Measurements from ENCODE around the gene EPRS1.

GRCh38 chr1:220067269-220068204, 21.2 kb upstream of the EPRS1 start:
- TF ChIP-seq CTCF (IDR thresholded peaks at IDR 0.05) (no peak), RFX5 (IDR thresholded peaks at IDR 0.05; ENCODE audit: low read length) (no peak), TCF12 (IDR thresholded peaks at IDR 0.05) (peak; percentile 81), EP300 (IDR thresholded peaks at IDR 0.05; ENCODE audit: borderline replicate concordance in 1 of 2, low read depth in 1 of 2, low read length in 1 of 2) (peak in 1 of 2 experiments; percentile 5; a peak in 2 of 4 replicates), RXRA (IDR thresholded peaks at IDR 0.05; ENCODE audit: borderline replicate concordance, low read depth) (no peak), RAD21 (IDR thresholded peaks at IDR 0.05; ENCODE audit: low read length) (no peak), JUND (IDR thresholded peaks at IDR 0.05) (peak; percentile 64), MXI1 (IDR thresholded peaks at IDR 0.05; ENCODE audit: low read depth, low read length) (no peak)

Measured in SK-N-SH (cell line).